SK-N-SH treated with all-trans-retinoic acid at 6 μM for 48 hours (cell line): ENCODE measurements around the gene TJP3.
A peak's percentile ranks its signal among the peaks of the same experiment; 100 is the strongest.

Experiments
- ATAC-seq: fragments of 200-7000 bp; cut with Tn5 transposase; 3 replicates; pipeline ENCODE4 v1.9.1; 2020; ENCODE audit warnings: mild to moderate bottlenecking, moderate library complexity
- ARNTL ChIP-seq: fragments of 450-650 bp; formaldehyde crosslinking; IDR thresholded peaks from 2 replicates; pipeline ENCODE4 v1.5.0; 2020; ENCODE audit warnings: low read depth, mild to moderate bottlenecking, moderate library complexity, borderline replicate concordance
- CREB5 ChIP-seq: fragments of 250-450 bp; sonication (Bioruptor Pico); IDR thresholded peaks from 2 replicates; pipeline ENCODE4 v1.5.1; 2020; ENCODE audit warnings: low read depth, mild to moderate bottlenecking, moderate library complexity
- CSRNP3 ChIP-seq: fragments of 250-450 bp; sonication (Bioruptor Pico); IDR thresholded peaks from 2 replicates; pipeline ENCODE4 v1.5.1; 2021; ENCODE audit warnings: mild to moderate bottlenecking, moderate library complexity
- ESRRG ChIP-seq: fragments of 250-450 bp; sonication (Bioruptor Pico); IDR thresholded peaks from 2 replicates; pipeline ENCODE4 v1.6.1; 2021; ENCODE audit warnings: mild to moderate bottlenecking
- POU6F1 ChIP-seq: fragments of 250-450 bp; sonication (Bioruptor Pico); IDR thresholded peaks from 2 replicates; pipeline ENCODE4 v1.8.0; 2021; ENCODE audit warnings: low read depth, mild to moderate bottlenecking, moderate library complexity, borderline replicate concordance
- PPARA ChIP-seq: fragments of 250-450 bp; sonication (Bioruptor Pico); IDR thresholded peaks from 2 replicates; pipeline ENCODE4 v1.5.0; 2020; ENCODE audit warnings: mild to moderate bottlenecking, borderline replicate concordance
- RARB ChIP-seq: fragments of 250-450 bp; sonication (Bioruptor Pico); IDR thresholded peaks from 2 replicates; pipeline ENCODE4 v1.8.0; 2021; ENCODE audit warnings: mild to moderate bottlenecking, moderate library complexity
- SNAI2 ChIP-seq: fragments of 250-450 bp; sonication (Bioruptor Pico); IDR thresholded peaks from 2 replicates; pipeline ENCODE4 v1.5.0; 2020; ENCODE audit warnings: mild to moderate bottlenecking, moderate library complexity
- TCF4 ChIP-seq: fragments of 250-450 bp; sonication (Bioruptor Pico); IDR thresholded peaks from 2 replicates; pipeline ENCODE4 v1.8.0; 2021; ENCODE audit warnings: mild to moderate bottlenecking, moderate library complexity, borderline replicate concordance
- TSHZ2 ChIP-seq: fragments of 250-450 bp; sonication (Bioruptor Pico); IDR thresholded peaks from 2 replicates; pipeline ENCODE4 v1.5.0; 2020; ENCODE audit warnings: mild to moderate bottlenecking, moderate library complexity
- ZC3H10 ChIP-seq: fragments of 250-450 bp; sonication (Bioruptor Pico); IDR thresholded peaks from 2 replicates; pipeline ENCODE4 v1.5.1; 2021; ENCODE audit warnings: mild to moderate bottlenecking, moderate library complexity
- ZFP3 ChIP-seq: fragments of 250-450 bp; sonication (Bioruptor Pico); IDR thresholded peaks from 2 replicates; pipeline ENCODE4 v1.5.0; 2020; ENCODE audit warnings: mild to moderate bottlenecking, moderate library complexity
- ZFP30 ChIP-seq: fragments of 450-650 bp; formaldehyde crosslinking; IDR thresholded peaks from 2 replicates; pipeline ENCODE4 v1.5.0; 2022; ENCODE audit warnings: mild to moderate bottlenecking, moderate library complexity
- ZNF565 ChIP-seq: fragments of 450-650 bp; formaldehyde crosslinking; conservative IDR thresholded peaks from 2 replicates; pipeline ENCODE4 v1.5.0; 2020; ENCODE audit warnings: low read depth, mild to moderate bottlenecking, moderate library complexity
- ZNF70 ChIP-seq: fragments of 450-650 bp; formaldehyde crosslinking; IDR thresholded peaks from 2 replicates; pipeline ENCODE4 v1.5.0; 2020; ENCODE audit warnings: mild to moderate bottlenecking, moderate library complexity
- ZNF8 ChIP-seq: fragments of 450-650 bp; formaldehyde crosslinking; IDR thresholded peaks from 2 replicates; pipeline ENCODE4 v1.5.0; 2020; ENCODE audit warnings: mild to moderate bottlenecking, moderate library complexity

The TJP3 gene

GRCh38 chr19:3697671-3698385 lies 10.4 kb upstream of the TJP3 start:
- no peak for ATAC-seq
- TF ChIP-seq PPARA (CRISPR knock-in tag), result no peak
- TF ChIP-seq ZNF565, result no peak
- TF ChIP-seq ZNF70 (CRISPR knock-in tag), result no peak
- no peak for TF ChIP-seq POU6F1 (CRISPR knock-in tag)
- no peak for TF ChIP-seq RARB
- no peak for TF ChIP-seq TCF4 (CRISPR knock-in tag)
- TF ChIP-seq ZFP3, result no peak
- TF ChIP-seq ZNF8, result no peak
- TF ChIP-seq CSRNP3 (CRISPR knock-in tag), result no peak

- TF ChIP-seq SNAI2 (no peak), CREB5 (CRISPR knock-in tag) (no peak), ZC3H10 (no peak), POU6F1 (CRISPR knock-in tag) (no peak), ZNF70 (CRISPR knock-in tag) (no peak), ZFP30 (CRISPR knock-in tag) (no peak), ZNF8 (no peak), ZNF565 (no peak), TSHZ2 (no peak), TCF4 (CRISPR knock-in tag) (no peak), ARNTL (CRISPR knock-in tag) (no peak), ZFP3 (no peak), RARB (no peak)
- ATAC-seq, result peak; percentile 6; the same call in 1 of the 3 replicates
Measured at GRCh38 chr19:3698386-3698950, 9.7 kb upstream of the TJP3 start.

GRCh38 chr19:3698974-3699740 lies 9.0 kb upstream of the TJP3 start:
- peak; percentile 69 for ATAC-seq
- TF ChIP-seq ESRRG, result no peak
- no peak for TF ChIP-seq PPARA (CRISPR knock-in tag)
- TF ChIP-seq TCF4 (CRISPR knock-in tag), result no peak
- no peak for TF ChIP-seq ARNTL (CRISPR knock-in tag)
- TF ChIP-seq ZNF8, result no peak
- TF ChIP-seq SNAI2, result no peak
- TF ChIP-seq CREB5 (CRISPR knock-in tag), result no peak
